Nephron progenitor cell (in vitro differentiated cells): ENCODE results near the gene PCNX3.
"Not testable (repeated sequence)": the region's sequence is repeated elsewhere in the genome, so short reads cannot be mapped to it uniquely, and the experiment has no call there.

Source experiments
- DNase-seq: peaks from one replicate; pipeline ENCODE4 v3.0.0; 2021
- H3K27ac Mint-ChIP-seq: 2 replicates; pipeline ENCODE4 v1.8.0; 2021; ENCODE audit warnings: mild to moderate bottlenecking, moderate library complexity, mixed read lengths
- H3K27me3 Mint-ChIP-seq: 2 replicates; pipeline ENCODE4 v1.8.0; 2021; ENCODE audit warnings: mild to moderate bottlenecking, low read depth, mixed read lengths; ENCODE audit not compliant: poor library complexity
- H3K36me3 Mint-ChIP-seq: 2 replicates; pipeline ENCODE4 v1.8.0; 2021; ENCODE audit warnings: low read depth, mixed read lengths
- H3K4me1 Mint-ChIP-seq: 2 replicates; pipeline ENCODE4 v1.8.0; 2021; ENCODE audit warnings: mixed read lengths
- H3K4me3 Mint-ChIP-seq: 2 replicates; pipeline ENCODE4 v1.8.0; 2021; ENCODE audit warnings: mild to moderate bottlenecking, moderate library complexity, mixed read lengths
- H3K9me3 Mint-ChIP-seq: 2 replicates; pipeline ENCODE4 v1.8.0; 2021; ENCODE audit warnings: mild to moderate bottlenecking, moderate library complexity, mixed read lengths
- TF ChIP-seq, protein P1 (sequence below): fragments of 200-600 bp; sonication (generic); IDR thresholded peaks from 2 replicates; pipeline ENCODE4 v1.5.0; 2021; ENCODE audit warnings: antibody characterized with exemption

PCNX3 gene

DNA sequence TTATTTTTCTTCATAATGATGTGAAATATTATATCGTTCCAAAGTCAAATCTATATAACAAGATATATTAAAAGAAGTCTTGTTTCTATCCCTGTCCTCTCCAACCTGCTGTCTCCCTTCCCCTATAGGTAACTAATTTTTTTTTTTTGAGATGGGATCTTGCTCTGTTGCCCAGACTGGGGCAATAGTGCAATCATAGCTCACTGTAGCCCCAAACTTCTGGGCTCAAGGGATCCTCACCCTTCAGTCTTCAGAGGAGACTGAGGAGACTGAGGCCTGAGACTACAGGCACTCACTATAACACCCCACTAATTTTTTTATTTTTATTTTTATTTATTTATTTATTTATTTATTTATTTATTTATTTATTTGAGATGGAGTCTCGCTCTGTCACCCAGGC is 57.4 kb downstream of the PCNX3 start:
- Mint-ChIP-seq H3K36me3 (no peaks in the 10 kb centered on the region), H3K27ac (no peak overlapping the region), H3K4me1 (no peaks in the 10 kb centered on the region), H3K4me3 (no peak overlapping the region), H3K9me3 (peaks cover 4% of the 10 kb centered on the region), H3K27me3 (peaks cover 29% of the 10 kb centered on the region)
- TF ChIP-seq, protein P1, sequence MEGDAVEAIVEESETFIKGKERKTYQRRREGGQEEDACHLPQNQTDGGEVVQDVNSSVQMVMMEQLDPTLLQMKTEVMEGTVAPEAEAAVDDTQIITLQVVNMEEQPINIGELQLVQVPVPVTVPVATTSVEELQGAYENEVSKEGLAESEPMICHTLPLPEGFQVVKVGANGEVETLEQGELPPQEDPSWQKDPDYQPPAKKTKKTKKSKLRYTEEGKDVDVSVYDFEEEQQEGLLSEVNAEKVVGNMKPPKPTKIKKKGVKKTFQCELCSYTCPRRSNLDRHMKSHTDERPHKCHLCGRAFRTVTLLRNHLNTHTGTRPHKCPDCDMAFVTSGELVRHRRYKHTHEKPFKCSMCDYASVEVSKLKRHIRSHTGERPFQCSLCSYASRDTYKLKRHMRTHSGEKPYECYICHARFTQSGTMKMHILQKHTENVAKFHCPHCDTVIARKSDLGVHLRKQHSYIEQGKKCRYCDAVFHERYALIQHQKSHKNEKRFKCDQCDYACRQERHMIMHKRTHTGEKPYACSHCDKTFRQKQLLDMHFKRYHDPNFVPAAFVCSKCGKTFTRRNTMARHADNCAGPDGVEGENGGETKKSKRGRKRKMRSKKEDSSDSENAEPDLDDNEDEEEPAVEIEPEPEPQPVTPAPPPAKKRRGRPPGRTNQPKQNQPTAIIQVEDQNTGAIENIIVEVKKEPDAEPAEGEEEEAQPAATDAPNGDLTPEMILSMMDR: no peak
- DNase-seq: no peak

DNA sequence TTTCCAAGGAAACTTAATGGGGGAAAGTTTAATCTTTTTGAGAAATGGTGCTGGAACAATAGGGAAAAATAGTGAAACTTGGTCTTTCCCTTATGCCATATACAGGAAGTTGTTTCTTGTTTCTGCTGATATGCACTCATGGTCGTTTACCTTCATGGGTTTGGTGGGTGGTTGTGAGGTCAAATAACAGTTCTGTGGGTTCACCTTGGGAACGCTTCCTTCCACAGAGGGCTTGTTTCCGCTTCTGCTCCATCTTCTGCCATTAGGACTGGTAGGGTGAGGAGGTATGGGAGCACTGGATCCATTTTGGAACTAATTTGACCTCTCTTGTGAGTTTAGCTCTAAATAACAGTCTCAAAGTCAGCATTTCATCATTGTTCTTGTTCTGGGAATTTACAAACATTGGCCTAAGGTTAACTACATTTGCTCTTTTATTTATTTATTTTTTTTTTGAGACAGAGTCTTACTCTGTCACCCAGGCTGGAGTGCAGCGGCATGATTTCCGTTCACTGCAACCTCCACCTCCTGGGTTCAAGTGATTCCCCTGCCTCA is 64.7 kb downstream of the PCNX3 start:
- Mint-ChIP-seq H3K4me3 (no peak overlapping the region), H3K4me1 (no peaks in the 10 kb centered on the region), H3K27ac (no peak overlapping the region), H3K9me3 (no peaks in the 10 kb centered on the region), H3K27me3 (peaks cover 53% of the 10 kb centered on the region), H3K36me3 (no peaks in the 10 kb centered on the region)
- no peak for DNase-seq
- TF ChIP-seq, protein P1: no peak

DNA sequence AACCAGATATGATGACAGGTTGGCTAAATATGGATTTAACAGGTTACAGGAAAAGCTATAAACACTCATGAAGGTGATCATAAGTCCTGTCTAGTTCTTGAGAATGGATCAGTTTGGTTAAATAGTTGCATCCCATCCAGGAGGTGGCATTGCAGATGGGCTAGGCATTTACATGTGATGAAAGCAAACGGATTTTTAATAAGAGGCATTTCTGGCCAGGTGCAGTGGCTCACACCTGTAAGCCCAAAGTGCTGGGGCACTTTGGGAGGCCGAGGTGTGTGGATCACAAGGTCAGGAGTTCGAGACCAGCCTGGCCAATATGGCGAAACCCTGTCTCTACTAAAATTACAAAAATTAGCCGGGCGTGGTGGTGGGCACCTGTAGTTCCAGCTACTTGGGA is 67.9 kb downstream of the PCNX3 start:
- not testable (repeated sequence) for H3K4me3 Mint-ChIP-seq, H3K9me3 Mint-ChIP-seq, H3K36me3 Mint-ChIP-seq

DNA sequence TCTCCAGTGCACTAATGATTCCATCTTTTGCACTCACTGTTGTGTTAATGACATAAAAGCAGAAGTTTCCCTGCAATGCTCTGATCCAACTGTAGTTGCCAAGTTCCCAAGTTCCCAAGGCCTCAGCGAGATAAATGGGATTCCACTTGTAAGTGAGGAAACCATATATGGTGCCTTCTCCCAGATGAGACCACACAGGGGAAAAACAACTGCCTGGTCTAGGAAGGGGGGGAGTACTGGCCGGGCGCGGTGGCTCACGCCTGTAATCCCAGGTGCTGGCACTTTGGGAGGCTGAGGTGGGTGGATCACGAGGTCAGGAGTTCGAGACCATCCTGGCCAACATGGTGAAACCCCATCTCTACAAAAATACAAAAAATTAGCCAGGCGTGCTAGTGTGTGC is 70.4 kb downstream of the PCNX3 start:
- TF ChIP-seq, protein P1: no peak
- H3K27me3 Mint-ChIP-seq: peaks cover 43% of the 10 kb centered on the region
- DNase-seq: no peak
- no peak overlapping the region for H3K27ac Mint-ChIP-seq
- H3K36me3 Mint-ChIP-seq: no peaks in the 10 kb centered on the region
- H3K4me1 Mint-ChIP-seq: no peaks in the 10 kb centered on the region
- peaks cover 6% of the 10 kb centered on the region for H3K9me3 Mint-ChIP-seq
- H3K4me3 Mint-ChIP-seq: no peak overlapping the region

More for the DNA sequence above, 67.9 kb downstream of the PCNX3 start:
- H3K4me1 Mint-ChIP-seq, DNase-seq, H3K27ac Mint-ChIP-seq: not testable (repeated sequence)
- H3K27me3 Mint-ChIP-seq: peaks cover 50% of the 10 kb centered on the region
